ENCODE measurements around the gene USE1. TPM values are rescaled to one million over a fixed set of nuclear protein-coding genes. Genes with fewer than 3 reads are reported as not detected.
"Not testable (repeated sequence)": the region's sequence is repeated elsewhere in the genome, so short reads cannot be mapped to it uniquely, and the experiment has no call there.

Gene USE1
- total and polyA plus RNA-seq, 9 donors = 15.8 to 50.3 (median 30.9) TPM

DNA sequence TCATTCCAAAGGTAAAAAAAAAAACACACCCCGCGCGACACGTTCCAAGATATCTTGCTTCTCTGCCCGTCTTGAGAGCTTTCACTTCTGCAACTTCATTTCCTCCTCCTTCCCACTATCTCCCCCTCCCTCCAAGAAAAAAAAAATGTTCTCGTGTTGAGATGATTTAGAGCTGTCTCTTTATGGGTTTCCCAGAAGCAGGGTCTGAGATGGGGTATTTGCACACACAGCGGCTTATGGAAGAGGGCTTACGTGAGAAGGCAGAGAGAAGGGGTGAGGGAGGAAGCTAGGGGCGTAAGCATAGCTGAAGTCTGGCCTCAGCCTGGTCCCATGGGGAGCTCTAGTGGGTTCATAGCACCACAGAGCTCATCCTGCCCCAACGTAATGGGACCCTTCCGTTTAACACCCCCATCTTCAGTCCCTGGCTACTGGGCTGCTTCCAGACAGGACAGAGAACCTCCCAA is 31.3 kb upstream of the USE1 start:
- intact Hi-C loops (cut with DNase I) = no loop called here
- Histone ChIP-seq H3K36me3 (no peaks in the 10 kb centered on the region), H3K4me3 (no peak overlapping the region), H3K4me1 (ENCODE audit: insufficient read depth) (no peaks in the 10 kb centered on the region), H3K27ac (no peak overlapping the region), H3K27me3 (no peaks in the 10 kb centered on the region), H3K9me3 (no peaks in the 10 kb centered on the region)
- no peak for TF ChIP-seq POLR2A (IDR thresholded peaks at IDR 0.05)
- TF ChIP-seq, protein P1, sequence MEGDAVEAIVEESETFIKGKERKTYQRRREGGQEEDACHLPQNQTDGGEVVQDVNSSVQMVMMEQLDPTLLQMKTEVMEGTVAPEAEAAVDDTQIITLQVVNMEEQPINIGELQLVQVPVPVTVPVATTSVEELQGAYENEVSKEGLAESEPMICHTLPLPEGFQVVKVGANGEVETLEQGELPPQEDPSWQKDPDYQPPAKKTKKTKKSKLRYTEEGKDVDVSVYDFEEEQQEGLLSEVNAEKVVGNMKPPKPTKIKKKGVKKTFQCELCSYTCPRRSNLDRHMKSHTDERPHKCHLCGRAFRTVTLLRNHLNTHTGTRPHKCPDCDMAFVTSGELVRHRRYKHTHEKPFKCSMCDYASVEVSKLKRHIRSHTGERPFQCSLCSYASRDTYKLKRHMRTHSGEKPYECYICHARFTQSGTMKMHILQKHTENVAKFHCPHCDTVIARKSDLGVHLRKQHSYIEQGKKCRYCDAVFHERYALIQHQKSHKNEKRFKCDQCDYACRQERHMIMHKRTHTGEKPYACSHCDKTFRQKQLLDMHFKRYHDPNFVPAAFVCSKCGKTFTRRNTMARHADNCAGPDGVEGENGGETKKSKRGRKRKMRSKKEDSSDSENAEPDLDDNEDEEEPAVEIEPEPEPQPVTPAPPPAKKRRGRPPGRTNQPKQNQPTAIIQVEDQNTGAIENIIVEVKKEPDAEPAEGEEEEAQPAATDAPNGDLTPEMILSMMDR (IDR thresholded peaks at IDR 0.05) = no peak
- no peak for TF ChIP-seq EP300 (IDR thresholded peaks at IDR 0.05)
- WGBS, 3 donors = 77 to 85% (median 80%) methylated on average over 11 of the region's 11 CpGs
- no peak for DNase-seq

DNA sequence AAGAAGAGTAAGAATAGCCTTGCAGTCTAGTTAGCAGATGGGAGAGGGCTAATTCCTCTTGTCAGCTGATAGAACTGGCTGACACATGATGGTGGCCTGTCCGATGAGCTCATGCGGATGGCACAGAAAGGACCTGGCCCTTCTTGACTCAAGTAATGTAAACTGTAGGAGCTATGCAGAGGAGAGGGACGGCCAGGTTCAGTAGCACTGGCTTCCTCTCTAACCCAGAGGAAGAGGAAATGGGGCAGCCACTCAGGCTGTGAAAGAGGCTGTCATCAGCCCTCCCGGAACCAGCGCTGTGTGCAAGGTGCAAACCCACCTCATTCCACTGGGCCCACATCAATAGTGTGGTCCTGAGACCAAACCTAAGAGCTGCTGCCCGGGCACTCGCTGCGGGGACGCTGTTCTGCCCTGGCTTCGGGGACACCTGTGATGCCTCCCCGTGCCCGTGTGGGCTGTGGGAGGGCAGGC is 30.8 kb upstream of the USE1 start:
- Histone ChIP-seq H3K4me1 (ENCODE audit: insufficient read depth) (no peaks in the 10 kb centered on the region), H3K4me3 (no peak overlapping the region), H3K36me3 (no peaks in the 10 kb centered on the region), H3K9me3 (no peaks in the 10 kb centered on the region), H3K27ac (no peak overlapping the region), H3K27me3 (no peaks in the 10 kb centered on the region)
- 91 to 97% (median 95%) methylated on average over 11 to 12 of the region's 12 CpGs for WGBS, 3 donors
- no peak for DNase-seq
- intact Hi-C loops (cut with DNase I) = no loop called here
- TF ChIP-seq EP300 (IDR thresholded peaks at IDR 0.05) (no peak), POLR2A (IDR thresholded peaks at IDR 0.05) (no peak)
- TF ChIP-seq, protein P1 (IDR thresholded peaks at IDR 0.05) = no peak

DNA sequence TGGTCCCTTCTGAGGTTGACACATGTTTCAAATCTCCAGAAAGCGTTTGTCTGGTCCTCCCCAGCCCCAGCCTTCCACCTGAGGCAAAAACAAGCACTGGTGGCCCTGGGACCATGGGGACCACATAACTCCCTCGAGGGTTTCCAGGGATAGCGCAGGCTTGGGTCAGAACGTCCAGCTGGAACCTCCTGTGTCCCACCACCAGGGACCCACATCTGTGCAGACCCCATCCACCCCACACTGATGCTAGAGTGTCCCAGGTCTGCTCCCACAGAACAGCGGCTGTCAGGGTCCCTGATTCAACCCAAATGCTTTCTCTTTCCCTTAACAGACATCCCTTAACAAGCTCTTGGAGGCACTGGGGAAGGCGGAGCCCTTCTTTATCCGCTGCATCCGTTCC is 29.6 kb upstream of the USE1 start:
- DNase-seq = no peak
- intact Hi-C loops (cut with DNase I) = no loop called here
- TF ChIP-seq EP300 (IDR thresholded peaks at IDR 0.05) (no peak), POLR2A (IDR thresholded peaks at IDR 0.05) (no peak)
- TF ChIP-seq, protein P1 (IDR thresholded peaks at IDR 0.05) = no peak
- Histone ChIP-seq H3K9me3 (no peaks in the 10 kb centered on the region), H3K27ac (no peak overlapping the region), H3K36me3 (no peaks in the 10 kb centered on the region), H3K4me3 (no peak overlapping the region), H3K27me3 (no peaks in the 10 kb centered on the region), H3K4me1 (ENCODE audit: insufficient read depth) (no peaks in the 10 kb centered on the region)
- WGBS, 3 donors = 83 to 92% (median 91%) methylated on average over 8 of the region's 8 CpGs

DNA sequence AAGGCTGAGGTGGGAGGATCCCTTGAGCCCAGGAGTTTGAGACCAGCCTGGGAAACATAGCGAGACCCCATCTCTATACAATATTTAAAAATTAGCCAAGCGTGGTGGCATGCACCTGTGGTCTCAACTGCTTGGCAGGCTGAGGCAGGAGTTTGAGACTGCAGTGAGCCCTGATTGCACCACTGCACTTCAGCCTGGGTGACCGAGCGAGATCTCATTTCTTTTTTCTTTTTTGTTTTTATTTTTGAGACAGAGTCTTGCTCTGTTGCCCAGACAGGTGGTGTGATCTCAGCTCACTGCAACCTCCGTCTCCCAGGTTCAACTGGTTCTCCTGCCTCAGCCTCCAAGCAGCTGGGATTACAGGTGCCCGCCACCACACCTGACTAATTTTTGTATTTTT is 23.4 kb upstream of the USE1 start:
- H3K36me3 ChIP-seq = not testable (repeated sequence)
- WGBS, 3 donors = 79 to 94% (median 81%) methylated on average over 6 of the region's 6 CpGs

DNA sequence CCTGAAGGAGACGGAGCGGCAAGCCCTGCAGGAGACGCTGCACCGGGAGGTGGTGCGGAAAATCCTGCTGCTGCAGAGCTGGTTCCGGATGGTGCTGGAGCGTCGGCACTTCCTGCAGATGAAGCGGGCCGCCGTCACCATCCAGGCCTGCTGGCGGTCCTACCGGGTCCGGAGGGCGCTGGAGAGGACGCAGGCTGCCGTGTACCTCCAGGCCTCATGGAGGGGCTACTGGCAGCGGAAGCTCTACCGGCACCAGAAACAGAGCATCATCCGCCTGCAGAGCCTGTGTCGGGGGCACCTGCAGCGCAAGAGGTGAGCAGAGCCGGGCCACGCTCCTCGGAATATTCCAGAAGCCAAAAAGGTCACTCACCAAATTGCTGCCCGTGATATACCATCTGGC is 22.4 kb upstream of the USE1 start:
- 95 to 98% (median 95%) methylated on average over 26 of the region's 26 CpGs for WGBS, 3 donors
- intact Hi-C loops (cut with DNase I) = no loop called here
- Histone ChIP-seq H3K27me3 (no peaks in the 10 kb centered on the region), H3K9me3 (no peaks in the 10 kb centered on the region), H3K4me1 (ENCODE audit: insufficient read depth) (no peaks in the 10 kb centered on the region), H3K36me3 (no peaks in the 10 kb centered on the region), H3K27ac (no peak overlapping the region), H3K4me3 (no peak overlapping the region)
- TF ChIP-seq EP300 (IDR thresholded peaks at IDR 0.05) (no peak), POLR2A (IDR thresholded peaks at IDR 0.05) (no peak)
- TF ChIP-seq, protein P1 (IDR thresholded peaks at IDR 0.05) = no peak
- no peak for DNase-seq

More for the DNA sequence above, 23.4 kb upstream of the USE1 start:
- H3K4me3 ChIP-seq; DNase-seq; H3K27me3 ChIP-seq; H3K9me3 ChIP-seq; H3K4me1 ChIP-seq (ENCODE audit: insufficient read depth); H3K27ac ChIP-seq; intact Hi-C loops (cut with DNase I): not testable (repeated sequence)
